ENCODE data around the gene TMOD1. TPM values are rescaled to one million over a fixed set of nuclear protein-coding genes. Genes with fewer than 3 reads are reported as not detected.

The TMOD1 gene
- total and polyA plus RNA-seq, 10 donors, result 1.6 to 5.8 (median 2.7) TPM

GRCh38 chr9:97479496-97480159 is 21.8 kb upstream of the TMOD1 start:
- Histone ChIP-seq H3K4me1 (no peaks in the 10 kb centered on the region), H3K27me3 (replicated peaks in 1 of 7) (no peaks in the 10 kb centered on the region), H3K9me3 (peaks cover 0 to 12% (median 7%) of the 10 kb centered on the region in 8 donors), H3K36me3 (peaks cover 0 to 100% (median 39%) of the 10 kb centered on the region in 6 donors), H3K27ac (no peak overlapping the region), H3K4me3 (no peak overlapping the region)
- no peak for TF ChIP-seq POLR2A (IDR thresholded peaks at IDR 0.05)
- TF ChIP-seq POLR2AphosphoS5 (IDR thresholded peaks at IDR 0.05), result no peak
- TF ChIP-seq CTCF (IDR thresholded peaks at IDR 0.05 in 8 of 11, conservative IDR thresholded peaks at IDR 0.05 in 3 of 11), result no peak
- intact Hi-C loops (cut with DNase I; ENCODE audit: low total_unique reads), result no loop called here
- no peak for DNase-seq
- 74 to 93% (median 82%) methylated on average over 5 of the region's 5 CpGs for WGBS, 5 donors

- Histone ChIP-seq H3K27me3 (replicated peaks in 1 of 7) (no peaks in the 10 kb centered on the region), H3K4me3 (no peak overlapping the region), H3K27ac (no peak overlapping the region), H3K9me3 (peaks cover 0 to 12% (median 7%) of the 10 kb centered on the region in 8 donors), H3K36me3 (peaks cover 0 to 100% (median 37%) of the 10 kb centered on the region in 6 donors), H3K4me1 (no peaks in the 10 kb centered on the region)
- no peak for TF ChIP-seq CTCF (IDR thresholded peaks at IDR 0.05 in 8 of 11, conservative IDR thresholded peaks at IDR 0.05 in 3 of 11)
- TF ChIP-seq POLR2AphosphoS5 (IDR thresholded peaks at IDR 0.05), result no peak
- TF ChIP-seq POLR2A (IDR thresholded peaks at IDR 0.05), result no peak
- 12 to 38% (median 14%) methylated on average over 1 of the region's 1 CpG for WGBS, 5 donors
- DNase-seq, result no peak
- intact Hi-C loops (cut with DNase I; ENCODE audit: low total_unique reads), result no loop called here
Measured at GRCh38 chr9:97480174-97480573, 21.3 kb upstream of the TMOD1 start.

- no peaks in the 10 kb centered on the region for H3K4me1 ChIP-seq
- intact Hi-C loops (cut with DNase I; ENCODE audit: low total_unique reads), result no loop called here
- WGBS, 5 donors, result 93 to 98% (median 95%) methylated on average over 1 of the region's 1 CpG
- no peak overlapping the region for H3K4me3 ChIP-seq
- H3K27ac ChIP-seq, result no peak overlapping the region
- H3K27me3 ChIP-seq (replicated peaks in 1 of 7), result no peaks in the 10 kb centered on the region
- no peak for TF ChIP-seq POLR2AphosphoS5 (IDR thresholded peaks at IDR 0.05)
- TF ChIP-seq POLR2A (IDR thresholded peaks at IDR 0.05), result no peak
- no peak for TF ChIP-seq CTCF (IDR thresholded peaks at IDR 0.05 in 8 of 11, conservative IDR thresholded peaks at IDR 0.05 in 3 of 11)
- H3K36me3 ChIP-seq, result peaks cover 0 to 100% (median 35%) of the 10 kb centered on the region in 6 donors
- H3K9me3 ChIP-seq, result peaks cover 0 to 12% (median 7%) of the 10 kb centered on the region in 8 donors
- DNase-seq, result no peak
Measured at GRCh38 chr9:97480749-97481148, 20.7 kb upstream of the TMOD1 start.

- Histone ChIP-seq H3K4me3 (no peak overlapping the region), H3K4me1 (no peaks in the 10 kb centered on the region), H3K27ac (no peak overlapping the region), H3K27me3 (replicated peaks in 1 of 7) (no peaks in the 10 kb centered on the region), H3K36me3 (peaks cover 0 to 100% (median 49%) of the 10 kb centered on the region in 6 donors), H3K9me3 (peaks cover 0 to 27% (median 20%) of the 10 kb centered on the region in 8 donors)
- no peak for TF ChIP-seq CTCF (IDR thresholded peaks at IDR 0.05 in 8 of 11, conservative IDR thresholded peaks at IDR 0.05 in 3 of 11)
- TF ChIP-seq POLR2AphosphoS5 (IDR thresholded peaks at IDR 0.05), result no peak
- no peak for TF ChIP-seq POLR2A (IDR thresholded peaks at IDR 0.05)
- WGBS, 5 donors, result 92 to 97% (median 95%) methylated on average over 1 of the region's 1 CpG
- intact Hi-C loops (cut with DNase I; ENCODE audit: low total_unique reads), result no loop called here
- DNase-seq, result no peak
Measured at GRCh38 chr9:97484134-97484533, 17.3 kb upstream of the TMOD1 start.
